HG03064 (cell line): ENCODE results near the gene PLSCR2.
"Not testable (repeated sequence)": the region's sequence is repeated elsewhere in the genome, so short reads cannot be mapped to it uniquely, and the experiment has no call there.

Experiments used
- ATAC-seq: cut with Tn5 transposase; IDR thresholded peaks from one replicate; pipeline ENCODE4 v1.9.1; 2021; ENCODE audit warnings: low read depth; ENCODE audit not compliant: unreplicated experiment

PLSCR2 gene

DNA sequence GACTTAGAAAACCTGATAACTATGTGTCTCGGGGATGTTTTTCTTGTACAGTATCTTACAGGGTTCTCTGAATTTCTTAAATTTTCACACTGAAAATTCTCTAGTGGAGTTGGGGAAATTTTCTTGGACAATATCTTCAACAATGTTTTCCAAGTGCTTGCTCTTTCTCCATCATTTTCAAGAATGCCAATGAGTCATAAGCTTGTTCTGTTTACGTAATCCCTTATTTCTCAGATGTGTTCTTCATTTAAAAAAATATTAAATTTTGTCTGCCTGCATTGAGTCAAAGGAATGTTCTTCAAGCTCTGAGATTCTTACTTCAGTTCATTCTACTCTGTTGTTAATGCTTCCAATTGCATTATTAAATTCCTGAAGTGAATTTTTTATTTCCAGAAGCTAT lies 21.9 kb upstream of the PLSCR2 start:
- ATAC-seq: no peak

GRCh38 chr3:146485297-146485696 lies 15.9 kb upstream of the PLSCR2 start:
- no peak for ATAC-seq

DNA sequence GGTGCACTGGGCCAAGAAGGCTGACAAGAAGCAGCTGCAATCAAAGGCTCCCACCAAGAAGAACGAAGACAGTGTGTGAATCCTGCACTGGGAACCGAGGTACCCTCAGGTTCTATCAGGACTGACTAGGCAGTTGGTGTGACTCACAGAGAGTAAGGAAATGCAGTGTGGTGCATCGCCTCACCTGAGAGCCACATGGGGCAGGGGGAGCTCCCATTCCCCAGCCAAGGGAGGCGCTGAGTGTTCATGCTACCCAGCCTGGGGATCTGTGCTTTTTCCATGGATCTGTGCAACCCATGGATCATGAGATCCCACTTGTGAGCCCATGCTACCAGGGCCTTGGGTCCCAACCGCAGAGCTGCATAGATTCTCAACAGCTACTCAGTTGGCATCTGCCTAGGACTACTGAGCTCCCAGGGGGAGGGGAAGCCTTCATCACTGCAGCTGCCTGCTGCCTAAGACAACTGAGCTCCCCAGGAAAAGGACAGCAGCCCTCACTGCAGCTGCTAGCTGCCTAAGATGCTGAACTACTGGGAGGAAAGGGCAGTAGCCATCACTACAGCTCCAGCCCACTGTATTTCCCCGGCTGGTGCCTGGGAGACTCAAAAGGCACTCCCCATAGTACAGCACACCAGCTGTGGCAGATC lies 6.9 kb upstream of the PLSCR2 start:
- ATAC-seq: no peak

- ATAC-seq: not testable (repeated sequence)
Observed at GRCh38 chr3:146474976-146475375, 5.6 kb upstream of the PLSCR2 start.

- ATAC-seq: no peak
Observed at GRCh38 chr3:146473726-146474125, 4.4 kb upstream of the PLSCR2 start.

DNA sequence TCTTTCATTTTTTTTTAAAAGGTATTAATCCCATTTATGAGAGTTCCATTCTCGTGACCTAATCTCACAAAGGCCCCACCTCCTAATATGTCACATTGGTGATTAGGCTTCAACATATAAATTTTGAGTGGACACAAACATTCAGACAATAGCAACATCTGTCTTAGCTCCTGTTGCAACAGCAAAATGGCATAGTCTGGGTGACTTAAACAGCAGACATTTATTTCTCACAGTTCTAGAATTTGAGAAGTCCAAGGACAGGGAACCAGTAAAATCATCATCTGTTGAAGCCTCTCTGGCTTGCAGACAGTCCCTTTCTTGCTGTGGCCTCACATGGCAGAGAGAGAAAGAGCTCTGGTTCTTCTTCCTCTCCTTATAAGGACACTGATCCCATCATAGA lies 3.2 kb upstream of the PLSCR2 start:
- ATAC-seq: no peak

GRCh38 chr3:146471012-146471411 lies 1.7 kb upstream of the PLSCR2 start:
- ATAC-seq: no peak

GRCh38 chr3:146470425-146470990 lies 1.1 kb upstream of the PLSCR2 start:
- ATAC-seq: no peak

- ATAC-seq: no peak
Observed at GRCh38 chr3:146468671-146469149, 651 bp downstream of the PLSCR2 start.

DNA sequence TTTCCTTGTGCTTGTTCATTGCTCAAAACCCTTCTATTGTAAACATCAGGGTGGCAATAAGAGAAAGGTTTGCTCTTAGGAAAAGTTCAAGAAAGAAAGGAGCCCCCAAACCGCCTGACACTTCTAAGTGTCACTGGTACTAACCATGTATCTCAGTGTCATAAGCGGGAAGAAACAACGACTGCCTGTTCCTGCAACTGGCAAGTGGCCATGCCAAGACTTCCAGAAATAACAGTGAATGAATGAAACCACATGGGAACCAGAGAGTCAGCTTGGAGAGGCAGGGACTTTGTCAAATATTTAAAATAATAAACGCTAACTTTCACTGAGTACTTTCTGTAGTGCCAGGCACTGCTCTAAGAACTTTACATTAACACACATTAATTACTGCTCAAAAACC lies 1.1 kb downstream of the PLSCR2 start:
- no peak for ATAC-seq

DNA sequence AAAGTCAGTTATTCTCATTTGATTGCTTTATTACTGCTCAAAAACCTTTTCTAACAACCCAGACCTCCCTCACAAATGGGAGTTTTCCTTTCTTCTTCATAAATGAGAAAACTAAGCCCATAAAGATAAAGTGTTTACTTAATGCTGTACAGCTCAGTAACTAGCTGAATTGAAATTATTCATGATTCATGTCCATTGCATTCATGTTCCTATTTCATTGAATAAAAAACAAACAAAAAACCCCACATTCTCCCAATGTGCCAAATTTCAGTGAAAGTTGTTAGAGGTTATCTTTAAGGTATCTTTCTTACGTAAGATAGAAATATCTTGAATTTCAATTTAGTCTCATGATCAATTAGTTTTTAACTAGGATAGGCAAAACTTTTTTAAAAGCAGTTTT lies 2.8 kb downstream of the PLSCR2 start:
- ATAC-seq: no peak

DNA sequence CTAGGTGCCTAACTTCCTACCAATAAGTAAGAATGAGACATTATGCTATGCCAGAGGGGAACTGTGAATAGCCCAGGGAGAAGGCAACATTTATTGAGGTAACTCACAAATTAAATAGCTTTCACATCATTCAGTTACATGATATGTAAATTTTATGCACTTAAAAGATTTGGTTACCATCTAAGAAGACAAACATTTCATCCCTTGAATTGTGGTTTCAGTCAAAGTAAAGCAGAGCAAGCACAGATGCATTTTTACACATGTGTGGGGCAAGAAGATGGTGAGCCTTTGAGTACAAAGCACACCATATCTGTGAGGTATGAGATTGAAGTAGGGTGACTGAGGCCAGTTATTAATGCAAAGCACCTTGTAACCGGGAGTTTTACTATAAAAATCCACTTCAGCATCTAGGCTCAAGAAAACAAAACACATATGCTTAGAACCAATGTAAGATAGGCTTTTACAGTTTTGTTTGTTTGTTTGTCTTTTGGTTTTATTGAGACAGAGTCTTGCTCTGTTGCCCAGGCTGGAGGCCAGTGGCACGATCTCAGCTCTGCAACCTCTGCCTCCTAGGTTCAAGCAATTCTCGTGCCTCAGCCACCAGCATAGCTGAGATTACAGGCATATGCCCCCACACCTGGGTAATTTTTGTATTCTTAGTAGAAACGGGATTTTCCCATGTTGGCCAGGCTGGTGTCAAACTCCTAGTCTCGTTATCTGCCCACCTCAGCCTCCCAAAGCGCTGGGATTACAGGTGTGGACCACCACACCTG lies 3.5 kb downstream of the PLSCR2 start:
- ATAC-seq: no peak

GRCh38 chr3:146464783-146465182 lies 4.6 kb downstream of the PLSCR2 start:
- no peak for ATAC-seq

DNA sequence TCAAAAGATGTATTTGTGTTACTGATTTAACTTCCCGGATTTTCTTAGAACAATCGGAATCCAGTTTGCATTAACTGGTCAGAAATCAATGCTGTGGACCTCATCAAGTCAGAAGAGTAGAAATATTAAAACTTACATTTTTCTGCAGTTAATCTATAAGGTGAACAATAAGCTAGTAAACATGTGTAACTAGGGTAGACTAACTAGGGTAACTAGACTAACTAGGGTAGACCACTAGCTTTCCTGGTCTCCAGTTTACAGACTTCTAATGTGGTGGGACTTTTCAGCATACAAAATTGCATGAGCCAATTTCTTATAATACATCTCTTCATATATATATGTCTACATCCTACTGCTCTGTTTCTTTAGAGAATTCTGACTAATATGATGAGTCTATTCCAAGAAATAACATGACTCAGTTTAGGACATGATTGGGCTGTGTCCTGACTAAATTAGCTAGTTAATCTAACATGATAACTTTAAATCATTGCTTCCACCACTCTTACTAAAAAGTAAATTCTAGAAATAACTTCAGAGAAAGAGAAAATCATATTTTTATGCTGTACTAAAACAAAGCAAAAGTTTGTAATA lies 5.3 kb downstream of the PLSCR2 start:
- ATAC-seq: no peak

DNA sequence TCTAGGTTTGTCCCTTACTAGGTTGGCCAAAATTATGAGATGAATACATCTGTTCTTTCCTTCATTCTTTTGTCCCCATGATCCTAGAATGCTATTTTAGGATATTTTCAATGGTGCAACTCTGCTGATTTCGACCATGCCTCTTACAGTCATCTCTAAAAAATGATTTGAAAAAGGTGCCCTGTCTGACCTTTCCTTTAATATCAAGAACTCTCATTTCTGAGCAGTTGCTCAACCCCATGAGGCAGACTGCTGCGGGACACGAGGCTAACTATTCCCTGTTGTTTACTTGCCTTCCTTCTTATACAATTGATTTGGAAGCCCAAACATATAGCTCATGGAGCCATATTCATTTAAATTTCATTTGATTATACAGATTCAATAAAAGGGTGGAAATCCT lies 14.6 kb downstream of the PLSCR2 start:
- ATAC-seq: no peak

DNA sequence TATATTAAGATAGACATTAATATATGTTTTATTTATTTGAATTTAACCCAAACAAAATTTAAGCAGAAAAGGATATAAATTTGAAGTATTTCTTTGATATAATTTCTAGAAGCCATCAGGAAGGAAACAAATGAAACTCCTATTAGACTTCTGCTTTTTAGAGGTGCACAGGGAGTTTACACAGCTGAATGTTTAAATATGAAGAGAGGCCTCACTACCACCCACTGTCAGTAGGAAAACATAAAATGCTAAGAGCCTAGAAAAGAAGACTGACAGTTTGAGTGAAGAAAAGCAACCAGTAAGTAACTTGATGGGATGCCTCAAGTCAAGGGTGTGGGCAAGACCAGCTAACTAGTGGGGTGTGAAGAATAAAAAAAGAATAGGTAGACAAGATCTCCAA lies 19.7 kb downstream of the PLSCR2 start:
- no peak for ATAC-seq

DNA sequence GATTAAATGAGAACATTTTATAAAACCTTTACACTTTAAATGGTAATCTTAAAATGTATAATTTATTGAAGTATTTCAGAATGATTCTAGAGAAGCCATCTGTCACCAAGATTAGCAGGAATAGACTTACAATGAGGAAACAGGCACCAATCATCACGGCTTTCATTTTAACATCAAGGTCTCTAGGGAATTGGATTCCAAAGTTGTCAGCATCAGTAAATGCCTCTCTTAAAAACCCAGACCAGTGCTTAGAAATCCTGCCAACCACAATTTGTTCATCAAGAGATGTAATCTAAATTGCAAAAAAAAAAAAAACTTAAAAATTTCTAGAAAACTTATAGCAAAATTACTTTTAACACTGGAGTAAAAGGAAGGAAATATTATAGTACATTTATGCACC lies 20.3 kb downstream of the PLSCR2 start:
- ATAC-seq: no peak

DNA sequence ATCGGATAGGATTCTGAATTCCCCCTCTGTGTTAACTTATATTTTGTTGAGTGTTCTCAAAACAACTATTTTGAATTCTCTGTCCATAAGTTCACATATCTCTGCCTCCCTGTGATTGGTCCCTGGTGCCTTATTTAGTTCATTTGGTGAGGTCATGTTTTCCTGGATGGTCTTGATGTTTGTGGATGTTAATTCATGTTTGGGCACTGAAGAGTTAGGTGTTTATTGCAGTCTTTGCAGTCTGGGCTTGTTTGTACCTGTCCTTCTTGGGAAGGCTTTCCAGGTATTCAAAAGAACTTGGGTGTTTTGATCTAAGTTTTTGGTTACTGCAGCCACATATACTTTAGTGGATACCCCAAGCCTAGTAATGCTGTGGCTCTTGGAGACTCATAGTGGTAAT lies 23.3 kb downstream of the PLSCR2 start:
- no peak for ATAC-seq

- ATAC-seq: not testable (repeated sequence)
Observed at GRCh38 chr3:146440310-146440709, 29.1 kb downstream of the PLSCR2 start.

- no peak for ATAC-seq
Observed at GRCh38 chr3:146432066-146432465, 37.3 kb downstream of the PLSCR2 start.

GRCh38 chr3:146431240-146431639 lies 38.1 kb downstream of the PLSCR2 start:
- no peak for ATAC-seq
